ENCODE data around the gene EPHA8. TPM values are rescaled to one million over a fixed set of nuclear protein-coding genes. Genes with fewer than 3 reads are reported as not detected.
A peak's percentile ranks its signal among the peaks of the same experiment; 100 is the strongest.

Gene EPHA8
- total and polyA plus RNA-seq, 4 donors = not detected

DNA sequence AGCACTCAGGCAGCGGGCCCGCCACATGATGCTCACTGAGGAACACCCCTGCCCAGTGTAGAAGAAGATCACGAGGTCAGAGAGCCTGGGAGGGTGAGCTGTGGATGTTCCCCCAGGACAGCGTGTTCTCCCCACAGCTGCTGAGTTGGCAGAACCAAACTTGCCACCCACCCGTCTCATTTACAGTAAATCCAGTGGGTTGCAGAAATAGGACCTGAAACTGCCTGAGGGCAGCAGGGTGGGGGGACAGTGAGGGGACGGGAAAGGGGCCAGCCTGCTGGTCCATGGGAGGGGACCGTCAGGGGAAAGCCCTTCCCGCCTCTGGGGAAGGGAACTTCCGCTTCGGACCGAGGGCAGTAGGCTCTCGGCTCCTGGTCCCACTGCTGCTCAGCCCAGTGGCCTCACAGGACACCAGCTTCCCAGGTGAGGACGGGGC, 89.6 kb downstream of the EPHA8 start, which contains the start of gene C1QB:
Gene C1QB, plus strand, starts transcription at position 356 of the 436 bp plus-strand sequence. CDS start 6,227 bp downstream, outside the sequence.
- no peak for DNase-seq (ENCODE audit: low spot score)
- 81% methylated on average over 13 of the region's 13 CpGs for WGBS
- no peak within 1 kb of the TSS for H3K27ac ChIP-seq (ENCODE audit: low read depth in 1 of 2, low read length in 2 of 2)

More for the DNA sequence above, 89.6 kb downstream of the EPHA8 start, which contains the start of gene C1QB:
- TF ChIP-seq JUND (IDR thresholded peaks at IDR 0.05) = no peak
- TF ChIP-seq, protein P1, sequence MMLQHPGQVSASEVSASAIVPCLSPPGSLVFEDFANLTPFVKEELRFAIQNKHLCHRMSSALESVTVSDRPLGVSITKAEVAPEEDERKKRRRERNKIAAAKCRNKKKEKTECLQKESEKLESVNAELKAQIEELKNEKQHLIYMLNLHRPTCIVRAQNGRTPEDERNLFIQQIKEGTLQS (IDR thresholded peaks at IDR 0.05) = no peak
- TF ChIP-seq, protein P2, sequence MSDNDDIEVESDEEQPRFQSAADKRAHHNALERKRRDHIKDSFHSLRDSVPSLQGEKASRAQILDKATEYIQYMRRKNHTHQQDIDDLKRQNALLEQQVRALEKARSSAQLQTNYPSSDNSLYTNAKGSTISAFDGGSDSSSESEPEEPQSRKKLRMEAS (IDR thresholded peaks at IDR 0.05) = no peak
- TF ChIP-seq, protein P3, sequence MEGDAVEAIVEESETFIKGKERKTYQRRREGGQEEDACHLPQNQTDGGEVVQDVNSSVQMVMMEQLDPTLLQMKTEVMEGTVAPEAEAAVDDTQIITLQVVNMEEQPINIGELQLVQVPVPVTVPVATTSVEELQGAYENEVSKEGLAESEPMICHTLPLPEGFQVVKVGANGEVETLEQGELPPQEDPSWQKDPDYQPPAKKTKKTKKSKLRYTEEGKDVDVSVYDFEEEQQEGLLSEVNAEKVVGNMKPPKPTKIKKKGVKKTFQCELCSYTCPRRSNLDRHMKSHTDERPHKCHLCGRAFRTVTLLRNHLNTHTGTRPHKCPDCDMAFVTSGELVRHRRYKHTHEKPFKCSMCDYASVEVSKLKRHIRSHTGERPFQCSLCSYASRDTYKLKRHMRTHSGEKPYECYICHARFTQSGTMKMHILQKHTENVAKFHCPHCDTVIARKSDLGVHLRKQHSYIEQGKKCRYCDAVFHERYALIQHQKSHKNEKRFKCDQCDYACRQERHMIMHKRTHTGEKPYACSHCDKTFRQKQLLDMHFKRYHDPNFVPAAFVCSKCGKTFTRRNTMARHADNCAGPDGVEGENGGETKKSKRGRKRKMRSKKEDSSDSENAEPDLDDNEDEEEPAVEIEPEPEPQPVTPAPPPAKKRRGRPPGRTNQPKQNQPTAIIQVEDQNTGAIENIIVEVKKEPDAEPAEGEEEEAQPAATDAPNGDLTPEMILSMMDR (IDR thresholded peaks at IDR 0.05; ENCODE audit: low read depth, low read length, missing input control) = no peak
- H3K4me1 ChIP-seq (ENCODE audit: control insufficient read depth in 4 of 4, insufficient read depth in 4 of 4, low read length in 3 of 4) = no peaks in the 10 kb centered on the region
- H3K36me3 ChIP-seq (ENCODE audit: control insufficient read depth in 4 of 4, insufficient read depth in 3 of 4, low read depth in 1 of 4, low read length in 3 of 4) = no peaks in the 10 kb centered on the region
- no peaks in the 10 kb centered on the region for H3K27me3 ChIP-seq (ENCODE audit: control insufficient read depth in 4 of 4, insufficient read depth in 4 of 4, low read length in 3 of 4)
- peak within 1 kb of the TSS in 2 of 3 donors; percentile 0 to 27 for H3K4me3 ChIP-seq (ENCODE audit: low read depth in 1 of 3, low read length in 3 of 3)
- no peak within 1 kb of the TSS for H3K9ac ChIP-seq (ENCODE audit: low read depth in 1 of 2, low read length in 2 of 2)
- H3K9me3 ChIP-seq (ENCODE audit: control insufficient read depth in 4 of 4, low read length in 3 of 4) = no peaks in the 10 kb centered on the region

Small RNAs within 50 kb of the gene (small RNA-seq; reads per million reads assigned to genes)
- not detected for gene MIR6127

Other genes starting within 250 kb of the EPHA8 start
- gene ZBTB40, start 111.6 kb upstream of the EPHA8 start, total RNA-seq = 10 to 100 TPM in 1 of 2 donors, 1 to 10 TPM in 1; 7.1 to 11.2 TPM
- gene ZBTB40, start 111.6 kb upstream of the EPHA8 start, polyA plus RNA-seq = 1 to 10 TPM; 2.1 to 2.2 TPM
- 100 to 1,000 TPM in 1 of 2 donors, 10 to 100 TPM in 1; 73.0 to 113 TPM for gene C1QA, start 73.1 kb downstream of the EPHA8 start, total RNA-seq
- 100 to 1,000 TPM in 1 of 2 donors, 10 to 100 TPM in 1; 76.2 to 243 TPM for gene C1QA, start 73.1 kb downstream of the EPHA8 start, polyA plus RNA-seq
- 100 to 1,000 TPM in 1 of 2 donors, 10 to 100 TPM in 1; 57.6 to 151 TPM for gene C1QC, start 80.1 kb downstream of the EPHA8 start, total RNA-seq
- 100 to 1,000 TPM in 1 of 2 donors, 10 to 100 TPM in 1; 52.9 to 242 TPM for gene C1QC, start 80.1 kb downstream of the EPHA8 start, polyA plus RNA-seq
- gene C1QB, start 89.7 kb downstream of the EPHA8 start, total RNA-seq = 100 to 1,000 TPM; 112 to 174 TPM
- gene C1QB, start 89.7 kb downstream of the EPHA8 start, polyA plus RNA-seq = 100 to 1,000 TPM in 1 of 2 donors, 10 to 100 TPM in 1; 93.9 to 335 TPM
- 1 to 10 TPM in 1 of 2 donors, under 1 TPM in 1; 0.47 to 1.0 TPM for gene EPHB2, start 147.3 kb downstream of the EPHA8 start, total RNA-seq
- gene EPHB2, start 147.3 kb downstream of the EPHA8 start, polyA plus RNA-seq = under 1 TPM; 0.07 to 0.29 TPM

All from liver (tissue), 10 donors.